ENCODE results near the gene PEX16. TPM values are rescaled to one million over a fixed set of nuclear protein-coding genes. Genes with fewer than 3 reads are reported as not detected.

The PEX16 gene
- total and polyA plus RNA-seq, 9 of the 15 experiments (the other 6 are each of a cell fraction or from before 2014, with no cell fraction given): 1.5 to 43.9 (median 14.6) TPM

DNA sequence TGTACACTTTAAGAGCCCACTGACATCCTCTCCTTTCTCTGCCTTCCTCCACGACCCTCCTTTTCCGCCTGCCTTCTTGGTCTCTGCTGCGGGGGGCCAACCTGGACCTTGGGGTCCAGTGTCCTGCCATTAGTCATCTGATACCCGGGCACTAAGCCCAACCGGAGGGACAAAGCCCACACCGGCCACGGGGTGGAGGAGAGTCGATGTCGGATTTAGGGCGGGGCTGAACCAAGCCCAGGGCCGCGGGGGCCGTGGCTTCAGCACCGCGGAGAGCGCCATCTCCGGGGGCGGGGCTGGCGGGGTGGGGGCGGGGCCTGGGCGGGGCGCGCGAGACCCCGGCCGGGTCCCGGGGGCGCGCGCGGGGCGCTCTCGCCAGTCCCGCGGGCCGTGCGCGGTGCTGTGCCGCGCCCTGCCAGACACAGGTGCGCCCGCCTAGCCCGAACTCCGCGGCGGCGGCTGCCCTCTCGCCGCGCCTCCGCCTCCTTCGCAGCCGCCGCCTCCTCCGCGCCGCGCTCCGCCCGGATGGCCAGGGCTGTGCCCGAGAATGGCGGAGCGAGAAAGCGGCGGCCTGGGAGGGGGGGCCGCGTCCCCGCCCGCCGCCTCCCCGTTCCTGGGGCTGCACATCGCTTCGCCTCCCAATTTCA, 32.3 kb downstream of the PEX16 start, which contains the start of gene MAPK8IP1 (continued):
- TF ChIP-seq TSC22D4 (tag; IDR thresholded peaks at IDR 0.05) (no peak), DMBX1 (CRISPR knock-in tag; IDR thresholded peaks at IDR 0.05; ENCODE audit: borderline replicate concordance) (0 out of 2 replicates have a peak, but pooled peaks have one; percentile 42), LCOR (CRISPR knock-in tag; IDR thresholded peaks at IDR 0.05) (no peak), FOSL1 (tag; conservative IDR thresholded peaks at IDR 0.05) (no peak), HLTF (IDR thresholded peaks at IDR 0.05) (no peak), CBFB (CRISPR knock-in tag; IDR thresholded peaks at IDR 0.05) (no peak), YY1 (IDR thresholded peaks at IDR 0.05; ENCODE audit: borderline replicate concordance in 1 of 3, control insufficient read depth in 1 of 3, extremely low read depth in 1 of 3, insufficient read depth in 3 of 3, insufficient read length in 1 of 3, insufficient replicate concordance in 2 of 3, low read depth in 1 of 3, low read length in 2 of 3) (peak in 2 of 3 experiments; percentile 34 to 74), RCOR1 (IDR thresholded peaks at IDR 0.05; ENCODE audit: borderline replicate concordance in 1 of 2, low read depth in 2 of 2, low read length in 2 of 2) (peak in 1 of 2 experiments; percentile 20; a peak in 1 of 4 replicates), CCAR2 (IDR thresholded peaks at IDR 0.05; ENCODE audit: low read depth, low read length) (no peak), XRCC5 (IDR thresholded peaks at IDR 0.05; ENCODE audit: low read depth, low read length) (no peak), ZNF584 (CRISPR knock-in tag; IDR thresholded peaks at IDR 0.05; ENCODE audit: low read depth) (0 out of 2 replicates have a peak, but pooled peaks have one; percentile 60), KLF13 (tag; IDR thresholded peaks at IDR 0.05; ENCODE audit: borderline replicate concordance, low read depth) (no peak), MCM5 (IDR thresholded peaks at IDR 0.05; ENCODE audit: low read depth) (no peak)
- TF ChIP-seq, protein P1, sequence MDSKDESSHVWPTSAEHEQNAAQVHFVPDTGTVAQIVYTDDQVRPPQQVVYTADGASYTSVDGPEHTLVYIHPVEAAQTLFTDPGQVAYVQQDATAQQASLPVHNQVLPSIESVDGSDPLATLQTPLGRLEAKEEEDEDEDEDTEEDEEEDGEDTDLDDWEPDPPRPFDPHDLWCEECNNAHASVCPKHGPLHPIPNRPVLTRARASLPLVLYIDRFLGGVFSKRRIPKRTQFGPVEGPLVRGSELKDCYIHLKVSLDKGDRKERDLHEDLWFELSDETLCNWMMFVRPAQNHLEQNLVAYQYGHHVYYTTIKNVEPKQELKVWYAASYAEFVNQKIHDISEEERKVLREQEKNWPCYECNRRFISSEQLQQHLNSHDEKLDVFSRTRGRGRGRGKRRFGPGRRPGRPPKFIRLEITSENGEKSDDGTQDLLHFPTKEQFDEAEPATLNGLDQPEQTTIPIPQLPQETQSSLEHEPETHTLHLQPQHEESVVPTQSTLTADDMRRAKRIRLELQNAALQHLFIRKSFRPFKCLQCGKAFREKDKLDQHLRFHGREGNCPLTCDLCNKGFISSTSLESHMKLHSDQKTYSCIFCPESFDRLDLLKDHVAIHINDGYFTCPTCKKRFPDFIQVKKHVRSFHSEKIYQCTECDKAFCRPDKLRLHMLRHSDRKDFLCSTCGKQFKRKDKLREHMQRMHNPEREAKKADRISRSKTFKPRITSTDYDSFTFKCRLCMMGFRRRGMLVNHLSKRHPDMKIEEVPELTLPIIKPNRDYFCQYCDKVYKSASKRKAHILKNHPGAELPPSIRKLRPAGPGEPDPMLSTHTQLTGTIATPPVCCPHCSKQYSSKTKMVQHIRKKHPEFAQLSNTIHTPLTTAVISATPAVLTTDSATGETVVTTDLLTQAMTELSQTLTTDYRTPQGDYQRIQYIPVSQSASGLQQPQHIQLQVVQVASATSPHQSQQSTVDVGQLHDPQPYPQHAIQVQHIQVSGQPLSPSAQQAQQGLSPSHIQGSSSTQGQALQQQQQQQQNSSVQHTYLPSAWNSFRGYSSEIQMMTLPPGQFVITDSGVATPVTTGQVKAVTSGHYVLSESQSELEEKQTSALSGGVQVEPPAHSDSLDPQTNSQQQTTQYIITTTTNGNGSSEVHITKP (IDR thresholded peaks at IDR 0.05; ENCODE audit: partially characterized antibody): peak; percentile 46
- TF ChIP-seq, protein P2, sequence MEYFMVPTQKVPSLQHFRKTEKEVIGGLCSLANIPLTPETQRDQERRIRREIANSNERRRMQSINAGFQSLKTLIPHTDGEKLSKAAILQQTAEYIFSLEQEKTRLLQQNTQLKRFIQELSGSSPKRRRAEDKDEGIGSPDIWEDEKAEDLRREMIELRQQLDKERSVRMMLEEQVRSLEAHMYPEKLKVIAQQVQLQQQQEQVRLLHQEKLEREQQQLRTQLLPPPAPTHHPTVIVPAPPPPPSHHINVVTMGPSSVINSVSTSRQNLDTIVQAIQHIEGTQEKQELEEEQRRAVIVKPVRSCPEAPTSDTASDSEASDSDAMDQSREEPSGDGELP (CRISPR knock-in tag; IDR thresholded peaks at IDR 0.05; ENCODE audit: borderline replicate concordance): peak; percentile 40; the same call in 1 of the 2 replicates

All from K562 (cell line).